IPS-NIHi11 (cell line): ENCODE measurements around the gene BABAM2.

Experiments
- DNase-seq: peaks from one replicate; pipeline ENCODE4 v3.0.0; 2012; ENCODE audit warnings: mixed read lengths, low spot score

The BABAM2 gene

DNA sequence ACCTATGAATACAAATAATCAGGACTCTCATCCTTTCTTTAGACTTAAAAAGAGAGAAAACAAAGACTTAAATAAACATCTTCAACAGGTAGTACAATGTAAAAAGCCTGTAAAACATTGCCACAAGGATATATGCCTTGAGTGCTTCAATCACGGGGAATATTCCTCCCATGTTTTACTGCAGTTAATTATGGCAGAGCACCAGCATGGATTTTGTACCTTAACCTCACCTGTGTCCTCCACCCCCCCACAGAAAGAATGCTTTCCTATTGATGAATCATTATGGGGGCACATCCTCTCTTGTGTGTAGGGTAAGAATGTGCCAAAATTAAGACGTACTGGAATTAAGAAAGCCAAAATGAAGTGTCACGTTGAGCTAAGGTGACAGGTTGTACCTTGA is 312.2 kb downstream of the BABAM2 start:
- no peak for DNase-seq

DNA sequence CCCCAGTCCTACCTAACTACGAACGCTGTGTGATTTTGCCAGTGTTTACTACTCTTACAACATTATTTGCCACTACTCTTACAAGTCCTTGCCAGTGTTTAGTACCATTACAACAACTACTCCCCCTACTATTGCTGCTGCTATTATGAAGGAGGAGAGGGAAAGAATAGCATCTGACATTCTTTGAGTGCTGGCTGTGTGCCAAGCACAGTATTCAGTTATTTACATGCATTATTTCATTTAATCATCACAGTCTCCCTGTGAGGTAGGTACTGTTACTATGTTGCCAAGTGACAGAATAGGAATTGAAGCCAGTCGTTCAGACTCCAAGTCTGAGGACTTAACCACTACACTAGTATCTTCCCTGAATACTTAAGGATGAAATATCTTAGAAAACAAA is 316.2 kb downstream of the BABAM2 start:
- no peak for DNase-seq

DNA sequence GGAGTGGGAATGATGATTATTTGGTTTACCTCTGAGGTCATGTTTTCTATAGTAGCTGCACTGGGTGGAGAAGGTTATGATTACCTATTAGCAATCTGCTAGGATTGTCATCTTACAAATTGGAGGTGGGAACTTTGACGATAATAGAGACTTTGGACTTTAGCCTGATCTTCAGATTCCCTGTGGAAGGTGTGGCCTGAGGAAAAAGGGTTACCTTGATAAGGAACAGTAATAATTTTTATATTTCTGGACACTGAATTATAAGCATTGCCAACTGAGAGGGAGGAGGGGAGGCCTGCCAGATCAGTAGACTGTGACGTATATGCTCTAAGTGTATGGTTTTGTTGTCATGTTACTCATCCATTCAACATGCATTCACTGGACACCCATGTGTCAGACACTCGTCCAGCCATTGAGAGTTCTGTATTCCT is 318.7 kb downstream of the BABAM2 start:
- no peak for DNase-seq

DNA sequence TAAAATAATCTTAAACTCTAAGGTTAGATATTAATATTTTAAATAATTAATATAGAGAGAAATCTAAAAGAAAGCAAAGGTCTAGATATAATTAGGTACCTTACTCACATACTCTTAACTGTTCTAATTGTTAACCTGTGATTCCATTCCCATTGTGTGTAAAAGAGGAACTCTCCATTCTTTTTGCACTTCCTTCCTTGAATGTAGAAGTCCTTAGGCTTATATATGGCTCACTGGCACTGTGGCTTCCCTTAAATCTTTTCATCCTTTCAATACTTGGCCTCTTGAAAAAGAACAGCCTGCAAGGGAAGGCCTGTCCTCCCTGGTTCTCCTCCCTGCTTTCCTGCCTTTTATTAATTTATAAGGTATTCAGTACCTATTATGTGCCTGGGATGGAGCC is 319.3 kb downstream of the BABAM2 start:
- no peak for DNase-seq

DNA sequence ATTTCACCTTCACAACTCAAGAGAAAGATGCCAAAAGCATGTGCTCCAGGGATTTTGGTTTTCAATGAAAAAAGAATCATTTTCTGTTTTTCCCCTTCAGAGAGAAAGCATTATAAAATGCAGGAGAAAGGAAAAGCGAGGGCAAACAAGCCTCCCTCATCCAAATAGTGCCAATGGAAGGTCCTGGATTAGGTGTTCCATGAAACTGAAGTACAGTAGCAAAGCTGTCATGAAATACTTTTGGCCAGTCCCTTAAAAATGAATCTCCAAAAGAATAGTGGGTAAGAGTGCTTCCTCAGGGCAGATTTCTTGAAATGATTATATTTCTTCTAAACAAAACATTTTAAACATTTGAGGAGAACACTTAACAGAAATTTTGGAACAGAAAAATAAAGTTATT is 320.0 kb downstream of the BABAM2 start:
- no peak for DNase-seq

DNA sequence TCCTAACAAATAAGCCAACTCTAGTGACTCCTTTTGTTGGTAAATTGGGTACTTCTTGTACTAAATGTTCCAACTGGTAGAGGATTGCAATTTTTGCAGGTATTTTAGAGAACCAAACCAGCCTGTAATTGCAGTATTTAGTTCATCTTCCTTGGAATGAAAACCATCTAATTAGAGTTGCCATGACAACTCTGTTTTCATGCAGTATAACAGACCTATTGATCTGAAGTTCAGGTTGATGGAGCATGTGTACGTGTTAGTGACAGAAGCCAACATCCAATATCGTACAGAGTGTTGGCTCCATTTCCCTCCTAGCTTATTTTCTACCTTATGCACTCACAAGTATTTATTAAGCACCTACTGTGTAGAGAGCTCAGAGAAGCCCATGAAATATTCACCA is 325.8 kb downstream of the BABAM2 start:
- no peak for DNase-seq

DNA sequence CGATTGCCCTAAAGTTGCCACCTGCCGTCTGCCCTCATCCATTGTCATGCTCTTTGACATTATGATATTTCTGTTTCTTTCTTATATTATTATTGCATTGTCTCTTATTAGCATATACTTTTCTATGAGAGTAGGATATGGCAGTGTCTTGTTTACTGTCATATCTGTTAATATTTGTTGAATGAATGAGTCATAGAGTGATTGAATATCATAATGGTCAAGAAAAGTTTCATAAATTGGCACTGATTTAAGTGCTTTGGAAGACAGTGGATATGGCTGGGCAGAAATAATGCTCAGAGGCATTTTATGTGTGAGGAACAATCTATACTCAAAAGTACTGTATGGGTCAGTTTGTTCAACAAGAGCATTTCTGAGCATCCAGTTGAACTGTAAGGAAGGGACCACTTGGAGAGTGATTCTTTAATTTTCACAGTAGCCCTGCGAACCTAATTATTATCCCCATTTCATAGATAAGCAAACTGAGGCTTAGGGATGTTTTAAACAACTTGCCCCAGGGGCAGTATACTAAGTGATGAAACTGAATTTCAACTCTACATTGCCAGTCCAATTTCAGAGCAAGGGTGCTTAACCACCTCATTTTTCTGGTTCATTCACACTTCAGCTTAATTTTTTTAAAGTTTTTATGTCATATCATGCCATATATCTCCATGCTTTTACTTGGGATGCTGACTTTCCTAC is 326.7 kb downstream of the BABAM2 start:
- DNase-seq = no peak

DNA sequence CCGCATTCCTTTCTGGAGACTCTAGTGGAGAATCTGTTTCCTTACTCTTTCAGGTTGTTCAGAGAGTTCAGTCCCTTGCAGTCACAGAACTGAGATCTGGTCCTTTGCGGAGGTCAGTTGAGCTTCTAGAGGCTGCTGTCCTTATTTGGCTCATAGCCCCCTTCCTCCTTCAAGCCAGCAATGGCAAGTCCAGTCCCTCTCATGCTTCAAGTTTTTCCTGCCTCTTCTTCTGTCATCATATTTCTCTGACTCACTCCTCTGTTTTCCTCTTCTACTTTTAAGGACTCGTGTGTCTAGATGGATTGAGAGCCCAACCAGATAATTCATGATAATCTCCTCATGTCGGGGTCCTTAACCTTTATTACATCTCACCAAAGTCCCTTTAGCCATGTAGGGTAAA is 328.6 kb downstream of the BABAM2 start:
- DNase-seq = no peak

DNA sequence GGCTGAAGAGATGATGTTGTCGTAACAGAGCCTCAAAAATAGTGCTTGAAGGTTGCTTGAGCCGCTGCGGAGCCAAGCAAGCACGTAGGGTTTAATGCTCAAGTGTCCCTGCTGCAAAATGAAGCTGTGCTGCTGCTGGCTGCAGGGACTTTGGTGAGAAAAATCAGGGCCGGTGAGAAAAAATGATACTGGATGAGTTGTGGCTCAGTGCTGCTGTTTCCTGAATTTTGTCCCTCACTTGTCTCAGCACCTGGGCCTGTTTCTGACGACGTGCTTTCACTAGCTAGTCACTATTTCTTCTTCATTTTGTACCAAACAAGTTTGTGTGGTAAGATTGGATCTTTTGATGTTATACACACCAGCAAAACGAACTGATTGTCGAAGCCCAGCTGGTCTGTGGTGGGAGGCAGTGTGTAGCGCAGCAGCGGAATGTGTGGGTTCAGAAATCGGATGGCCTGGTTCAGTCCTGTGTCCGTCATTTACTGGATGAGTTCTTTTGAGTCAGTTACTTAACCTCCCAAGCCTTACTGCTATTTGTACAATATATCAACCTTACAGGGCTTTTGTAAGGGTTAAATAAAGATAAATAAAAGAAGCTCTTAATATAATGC is 329.3 kb downstream of the BABAM2 start:
- DNase-seq = no peak

DNA sequence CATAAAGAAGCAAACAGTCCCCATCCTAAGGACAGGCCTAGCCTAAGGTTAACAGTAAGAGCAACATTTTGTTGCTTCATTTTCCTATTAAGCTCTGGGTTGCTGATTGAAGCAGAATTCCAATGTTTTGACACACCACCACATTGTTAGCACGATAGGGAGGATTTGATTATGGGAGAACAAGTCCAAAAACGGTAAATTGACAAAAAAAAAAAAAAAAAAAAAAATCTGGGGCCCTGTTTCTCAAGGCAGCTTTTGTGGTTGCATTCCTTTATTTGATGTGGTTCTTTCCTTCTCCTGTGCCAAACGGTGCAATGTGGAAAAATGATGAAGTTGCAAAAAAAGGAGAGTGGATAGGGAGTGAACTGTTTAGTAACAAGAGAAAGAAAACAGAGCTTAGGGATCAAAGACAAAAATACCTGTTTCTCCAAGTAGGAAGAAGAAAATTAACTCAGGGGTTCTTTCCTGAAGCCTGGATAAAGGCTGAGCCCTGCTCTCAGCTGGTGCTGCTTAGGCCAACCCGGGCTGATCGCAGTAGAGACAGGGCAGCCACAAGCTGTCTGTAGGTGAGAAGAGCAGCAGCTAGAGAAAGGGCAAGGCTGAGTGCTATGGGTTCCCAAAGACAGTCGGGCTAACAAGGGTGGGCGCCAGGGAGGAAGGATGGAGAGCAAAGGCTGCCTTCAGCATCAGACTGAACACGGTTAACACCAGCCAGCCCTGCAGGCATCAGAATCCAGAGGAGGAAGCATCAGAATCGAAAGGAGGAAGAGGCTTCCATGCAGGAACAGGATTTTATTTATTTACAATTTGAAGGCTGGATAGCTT is 334.3 kb downstream of the BABAM2 start:
- no peak for DNase-seq

DNA sequence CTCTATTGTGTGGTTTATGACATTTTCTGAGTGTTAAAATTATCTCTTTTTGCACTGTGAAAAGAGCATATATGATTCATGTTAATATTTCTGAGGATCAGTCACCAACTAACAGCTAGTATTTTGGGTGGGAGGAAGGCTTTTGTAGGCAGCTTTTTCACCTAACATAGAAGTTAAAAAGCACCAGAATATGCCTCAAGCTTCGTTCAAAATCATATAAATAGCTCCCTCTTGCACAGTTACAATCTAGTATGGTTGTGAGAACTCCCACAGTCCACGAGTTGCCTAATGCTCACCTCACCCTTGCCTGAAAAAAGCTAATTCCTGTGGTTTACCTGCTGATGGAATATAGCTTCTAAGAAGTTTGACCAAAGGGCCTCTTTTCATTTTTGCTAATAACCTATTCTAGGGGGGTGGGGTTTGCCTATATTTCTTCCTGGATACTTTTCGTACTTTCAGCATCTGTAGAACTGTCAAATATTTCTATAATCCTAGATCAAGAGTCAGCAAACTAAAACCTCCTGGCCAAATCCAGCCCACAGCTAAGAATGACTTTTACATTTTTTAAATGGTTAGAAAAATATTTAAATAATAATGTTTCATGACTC is 335.0 kb downstream of the BABAM2 start:
- DNase-seq = no peak

DNA sequence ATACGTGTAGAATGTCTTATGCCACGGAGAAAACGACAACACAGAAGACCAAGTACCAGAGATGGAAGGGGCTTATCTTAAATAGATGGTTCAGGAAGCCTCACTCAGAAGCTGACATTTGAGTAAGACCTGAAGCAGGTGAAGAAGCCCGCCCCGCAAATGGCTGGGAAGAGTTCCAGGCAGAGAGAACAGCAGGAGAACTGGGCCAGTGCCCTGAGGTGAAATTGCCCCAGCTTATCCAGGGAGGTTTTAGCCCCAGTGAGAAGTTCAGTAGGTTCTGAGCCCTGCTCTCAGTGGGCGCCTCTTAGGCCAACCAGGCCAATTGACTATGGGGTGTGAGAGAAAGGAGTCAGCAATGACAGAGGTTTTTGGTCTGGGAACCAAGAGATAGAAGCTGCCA is 336.0 kb downstream of the BABAM2 start:
- DNase-seq = no peak

DNA sequence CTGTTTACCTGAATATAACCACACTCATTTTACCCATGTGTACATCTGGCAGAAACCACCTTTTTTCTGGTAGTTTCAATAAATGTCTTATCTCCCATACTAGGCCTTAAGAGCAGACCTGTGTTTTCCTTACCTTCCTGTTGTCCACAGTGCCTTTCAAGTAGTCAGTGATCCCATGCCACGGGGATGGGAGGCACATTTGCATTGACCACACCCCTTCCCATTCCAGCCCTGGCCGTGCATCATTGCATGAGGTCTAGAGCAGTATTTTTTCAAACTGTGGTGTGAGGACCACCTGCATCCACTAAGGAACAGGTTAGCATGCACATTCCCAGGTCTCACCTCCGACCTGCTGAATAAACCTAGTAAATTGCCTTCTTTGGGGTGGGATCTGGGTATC is 337.0 kb downstream of the BABAM2 start:
- DNase-seq = peak; percentile 26

DNA sequence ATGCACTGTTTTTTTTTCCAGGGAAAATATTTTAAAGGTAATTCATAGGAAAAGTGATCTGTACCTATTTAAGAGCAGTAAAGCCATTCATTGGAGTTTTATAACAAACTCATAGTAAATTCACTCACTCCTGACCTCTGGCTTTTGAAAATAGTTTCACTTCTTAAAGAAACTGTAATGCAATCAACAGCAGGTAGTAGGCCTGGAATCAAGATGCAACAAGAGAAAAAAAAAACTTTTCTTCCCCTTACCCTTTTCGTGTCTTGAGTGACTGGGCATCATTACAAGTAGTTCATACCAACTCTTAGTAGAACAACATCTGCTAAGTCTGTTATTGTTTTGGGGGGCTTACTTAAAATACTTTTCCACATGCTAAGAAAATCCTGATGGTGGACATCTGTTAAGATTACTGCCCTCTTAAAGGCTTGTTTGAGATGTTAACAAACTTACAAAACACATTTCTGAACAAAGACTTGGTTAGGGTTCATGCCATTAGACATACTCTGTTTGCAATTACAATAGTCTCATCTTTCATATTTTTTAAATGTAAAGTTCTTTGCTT is 338.0 kb downstream of the BABAM2 start:
- no peak for DNase-seq

DNA sequence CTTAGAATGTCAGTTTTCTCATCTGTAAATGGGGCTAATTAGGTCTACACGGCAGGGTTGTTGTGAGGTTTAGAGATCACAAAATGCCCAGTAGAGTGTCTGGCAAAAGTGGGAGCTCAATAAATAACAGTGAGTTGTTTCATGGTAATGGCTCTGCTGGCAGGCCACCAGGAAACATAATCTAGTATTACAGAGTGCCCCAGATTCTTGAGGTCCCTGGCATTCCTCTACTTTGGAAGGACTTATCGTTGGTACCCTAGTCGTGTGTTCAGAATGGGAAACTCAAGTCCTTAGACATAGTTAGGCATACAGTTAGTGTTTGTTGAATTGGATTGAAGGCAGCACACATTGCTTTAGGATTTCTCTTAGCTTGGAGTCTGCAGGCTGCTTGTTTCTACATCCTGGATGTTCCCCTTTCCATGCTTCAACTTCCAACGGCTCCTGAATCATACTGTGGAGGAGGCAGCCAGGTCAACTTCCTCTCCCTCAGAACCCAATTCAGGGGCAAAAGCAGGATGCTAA is 340.6 kb downstream of the BABAM2 start:
- DNase-seq = no peak

DNA sequence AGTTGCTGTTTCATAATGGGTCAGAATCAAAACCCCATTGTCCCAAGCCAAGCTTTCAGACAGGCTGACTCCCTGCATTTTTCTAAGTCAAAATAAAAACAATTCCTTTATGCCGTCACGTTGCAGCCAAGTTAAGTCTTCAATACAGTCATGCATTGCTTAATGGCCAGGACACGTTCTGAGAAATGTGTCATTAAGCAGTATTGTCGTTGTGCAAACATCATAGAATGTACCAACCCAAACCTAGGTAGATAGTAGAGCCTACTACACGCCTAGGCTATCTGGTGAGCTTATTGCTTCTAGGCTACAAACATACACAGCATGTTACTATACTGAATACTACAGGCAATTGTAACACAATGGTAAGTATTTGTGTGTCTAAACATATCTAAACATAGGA is 341.8 kb downstream of the BABAM2 start:
- DNase-seq = no peak

DNA sequence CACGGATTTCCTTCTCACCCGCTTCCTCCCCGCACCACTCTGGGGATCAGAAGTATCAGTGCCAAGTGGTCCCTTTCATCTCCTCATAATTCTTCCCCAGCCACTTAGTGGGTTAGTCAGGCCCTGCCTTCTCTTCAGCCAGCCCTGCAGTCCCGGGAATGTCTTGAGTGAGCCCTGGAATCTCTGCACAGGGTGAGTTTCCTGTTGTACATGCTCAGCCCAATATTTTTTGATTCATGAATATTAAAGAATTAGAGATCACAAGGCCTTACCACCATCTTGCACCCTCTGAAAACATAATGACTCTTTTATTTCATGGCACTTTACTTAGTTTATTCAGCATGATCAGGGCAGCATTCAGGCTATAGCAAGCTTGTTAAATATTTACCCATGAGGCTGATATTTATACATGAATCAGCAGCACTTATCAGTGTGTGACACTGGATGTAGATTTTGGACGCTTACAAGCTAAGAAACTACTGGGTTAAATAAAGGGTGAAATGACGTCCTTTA is 342.7 kb downstream of the BABAM2 start:
- DNase-seq = no peak

DNA sequence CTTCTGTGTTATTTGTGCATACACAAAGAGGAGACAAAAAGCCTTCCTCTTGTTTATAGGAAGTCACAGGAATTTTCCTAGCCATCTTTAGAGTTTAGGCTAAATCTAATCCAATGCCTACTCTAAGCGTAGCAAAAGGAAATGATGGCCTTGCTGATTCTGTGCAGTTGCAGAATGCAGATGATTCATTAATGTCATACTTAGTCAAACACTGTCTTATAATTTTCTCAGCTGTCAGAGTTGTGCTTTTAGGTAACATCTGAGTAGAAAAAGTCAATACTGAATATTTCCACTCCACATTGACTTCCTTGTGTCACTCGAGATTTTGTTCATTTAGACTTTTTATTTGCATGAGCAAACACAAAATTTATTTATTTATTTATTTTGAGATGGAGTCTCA is 344.3 kb downstream of the BABAM2 start:
- no peak for DNase-seq

DNA sequence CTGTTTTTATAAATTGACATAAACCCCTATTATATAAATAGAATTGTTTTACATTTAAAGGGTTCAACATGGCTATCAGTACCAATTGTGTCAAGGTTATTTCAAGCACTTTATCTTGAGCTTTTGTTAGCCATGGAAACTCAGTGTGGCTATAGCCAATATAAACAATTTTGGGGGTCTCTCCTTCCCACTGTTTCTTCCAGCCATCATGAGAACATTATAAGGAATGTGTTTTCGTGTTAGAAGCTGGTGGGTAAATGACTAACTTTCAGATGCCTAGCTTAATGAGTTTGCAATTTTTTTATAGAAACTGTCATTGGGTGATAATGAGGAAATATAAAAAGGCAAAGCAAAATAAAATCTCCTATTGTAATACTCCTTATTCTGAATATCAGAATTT is 348.7 kb downstream of the BABAM2 start:
- no peak for DNase-seq

DNA sequence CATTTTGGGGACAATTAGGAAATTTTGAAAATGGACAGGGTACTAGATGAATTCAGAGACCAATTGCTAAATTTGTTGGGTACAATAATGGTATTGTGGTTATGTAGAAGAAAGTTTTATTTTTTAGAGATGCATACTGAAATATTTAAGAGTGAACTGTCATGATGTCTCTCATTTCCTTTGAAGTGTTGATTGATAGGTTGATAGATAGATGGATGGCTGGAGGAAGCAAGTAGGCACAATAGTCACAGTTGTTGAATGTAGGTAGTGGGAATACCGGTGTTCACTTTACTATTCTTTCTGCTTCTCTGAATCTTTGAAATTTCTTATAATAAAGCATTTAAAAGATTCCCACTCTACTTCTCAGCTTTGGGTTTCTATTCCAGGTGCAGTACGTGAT is 350.4 kb downstream of the BABAM2 start:
- DNase-seq = no peak

DNA sequence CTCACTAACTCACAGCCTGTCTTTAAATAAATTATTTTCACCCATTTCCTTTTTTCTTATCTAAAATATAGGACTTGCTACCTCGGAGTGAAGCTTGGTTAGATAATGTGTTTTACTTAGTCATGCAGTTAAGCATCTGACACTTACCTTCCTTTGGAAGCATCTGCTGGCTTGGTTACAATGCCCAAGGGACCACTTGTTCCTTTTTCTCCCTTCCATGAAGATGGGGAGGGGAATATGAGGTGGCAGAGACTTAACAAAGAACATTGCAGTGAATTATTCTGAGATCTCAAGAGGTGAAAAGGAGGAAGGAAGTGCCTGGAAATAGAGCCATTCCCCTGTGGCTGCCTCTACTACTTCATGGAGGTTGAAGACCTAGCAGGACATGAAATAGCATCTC is 356.8 kb downstream of the BABAM2 start:
- DNase-seq = no peak

DNA sequence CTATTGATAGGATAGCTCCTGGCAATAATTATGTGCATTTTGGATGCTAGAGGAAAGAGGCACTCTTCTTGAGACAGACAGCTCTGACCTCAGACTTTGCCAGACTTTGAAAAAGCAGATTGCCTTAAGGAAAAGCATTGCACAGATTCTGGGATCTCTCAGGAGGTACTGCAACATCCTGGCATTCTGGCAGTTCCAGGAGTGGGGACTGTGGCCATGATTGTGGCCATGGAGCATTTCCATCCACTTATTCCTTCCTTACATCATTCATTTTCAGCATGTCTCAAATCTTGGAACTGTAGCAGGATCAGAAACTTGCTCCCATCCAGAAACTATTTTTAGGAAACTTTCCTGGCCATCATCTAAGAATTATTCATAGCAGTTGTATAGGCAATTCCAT is 357.2 kb downstream of the BABAM2 start:
- DNase-seq = no peak
